ENCODE data around the gene B4GALNT3. TPM values are rescaled to one million over a fixed set of nuclear protein-coding genes. Genes with fewer than 3 reads are reported as not detected.

Gene B4GALNT3
- total and polyA plus RNA-seq, 2 experiments from 2014 or later, result 2.8 to 15.8 TPM

- TF ChIP-seq CREB1 (CRISPR knock-in tag; IDR thresholded peaks at IDR 0.05; ENCODE audit: low read depth) (no peak), EZH2phosphoT487 (IDR thresholded peaks at IDR 0.05; ENCODE audit: unreplicated experiment) (no peak), ZNF331 (CRISPR knock-in tag; IDR thresholded peaks at IDR 0.05; ENCODE audit: low read depth) (no peak), ZNF114 (CRISPR knock-in tag; IDR thresholded peaks at IDR 0.05) (no peak), JUNB (IDR thresholded peaks at IDR 0.05; ENCODE audit: unreplicated experiment) (no peak), EZH2 (IDR thresholded peaks at IDR 0.05; ENCODE audit: low read depth, unreplicated experiment) (no peak), CTCF (conservative IDR thresholded peaks at IDR 0.05; ENCODE audit: low read depth in 2 of 2) (no peak), STAT1 (IDR thresholded peaks at IDR 0.05; ENCODE audit: unreplicated experiment) (no peak), POLR2AphosphoS5 (IDR thresholded peaks at IDR 0.05; ENCODE audit: low read depth) (no peak), REST (IDR thresholded peaks at IDR 0.05; ENCODE audit: unreplicated experiment) (no peak), ETS1 (IDR thresholded peaks at IDR 0.05) (no peak)
Measured at GRCh38 chr12:542395-543113, 82.8 kb downstream of the B4GALNT3 start (continued).

- Mint-ChIP-seq H3K36me3 (ENCODE audit: low read depth) (peaks cover 3% of the 10 kb centered on the region; the same call in 1 of the 3 replicates), H3K4me3 (no peak overlapping the region), H3K27me3 (ENCODE audit: insufficient read depth, low read depth, poor library complexity) (peaks cover 11% of the 10 kb centered on the region), H3K4me1 (peaks cover 16% of the 10 kb centered on the region), H3K27ac (no peak overlapping the region), H3K9me3 (no peaks in the 10 kb centered on the region)
- Histone ChIP-seq H3K27ac (ENCODE audit: low read depth) (no peak overlapping the region), H3K36me3 (ENCODE audit: insufficient read depth) (no peaks in the 10 kb centered on the region), H3K9me2 (ENCODE audit: insufficient read depth) (no peaks in the 10 kb centered on the region), H3K27me3 (ENCODE audit: insufficient read depth) (peaks cover 7% of the 10 kb centered on the region), H4K20me1 (replicated peaks; ENCODE audit: insufficient read depth) (no peaks in the 10 kb centered on the region), H3K79me2 (replicated peaks; ENCODE audit: insufficient read depth) (no peaks in the 10 kb centered on the region), H3K4me3 (no peak overlapping the region), H2AFZ (no peak overlapping the region), H3F3A (replicated peaks; ENCODE audit: low read depth) (no peaks in the 10 kb centered on the region), H3K4me1 (ENCODE audit: insufficient read depth) (peaks cover 6% of the 10 kb centered on the region; the same call in 1 of the 2 replicates), H3K4me2 (no peak overlapping the region)
- DNase-seq (ENCODE audit: low spot score) (no peak), ATAC-seq (no peak)
- TF ChIP-seq NANOG (IDR thresholded peaks at IDR 0.05; ENCODE audit: borderline replicate concordance) (no peak), EZH2 (IDR thresholded peaks at IDR 0.05; ENCODE audit: low read depth, unreplicated experiment) (no peak), ZNF331 (CRISPR knock-in tag; IDR thresholded peaks at IDR 0.05; ENCODE audit: low read depth) (no peak), ZNF114 (CRISPR knock-in tag; IDR thresholded peaks at IDR 0.05) (no peak), JUNB (IDR thresholded peaks at IDR 0.05; ENCODE audit: unreplicated experiment) (no peak), REST (IDR thresholded peaks at IDR 0.05; ENCODE audit: unreplicated experiment) (no peak), STAT1 (IDR thresholded peaks at IDR 0.05; ENCODE audit: unreplicated experiment) (no peak), CREB1 (CRISPR knock-in tag; IDR thresholded peaks at IDR 0.05; ENCODE audit: low read depth) (no peak)
Measured at GRCh38 chr12:543114-543451, 83.3 kb downstream of the B4GALNT3 start.
